ENCODE data around the gene GUCA2A.

Gene GUCA2A

GRCh38 chr1:42122408-42122807 lies 42.1 kb downstream of the GUCA2A start:
- Histone ChIP-seq H3K36me3 (ENCODE audit: control insufficient read depth in 2 of 2, insufficient read depth in 2 of 2, low read length in 2 of 2) (no peaks in the 10 kb centered on the region), H3K27ac (ENCODE audit: low read depth in 2 of 2, low read length in 2 of 2) (no peak overlapping the region), H3K9ac (ENCODE audit: low read depth in 1 of 2, low read length in 2 of 2) (no peak overlapping the region), H3K27me3 (ENCODE audit: control insufficient read depth in 2 of 2, insufficient read depth in 2 of 2, low read length in 2 of 2) (peaks cover 0 to 2% of the 10 kb centered on the region in 2 donors), H3K4me1 (ENCODE audit: control insufficient read depth in 2 of 2, insufficient read depth in 2 of 2, low read length in 2 of 2) (no peaks in the 10 kb centered on the region), H3K4me3 (ENCODE audit: low read length in 2 of 2) (no peak overlapping the region), H3K9me3 (ENCODE audit: control insufficient read depth in 2 of 2, low read length in 2 of 2) (no peaks in the 10 kb centered on the region)

GRCh38 chr1:42118125-42118524 lies 46.4 kb downstream of the GUCA2A start:
- Histone ChIP-seq H3K4me3 (ENCODE audit: low read length in 2 of 2) (no peak overlapping the region), H3K4me1 (ENCODE audit: control insufficient read depth in 2 of 2, insufficient read depth in 2 of 2, low read length in 2 of 2) (no peaks in the 10 kb centered on the region)

GRCh38 chr1:42117214-42117613 lies 47.3 kb downstream of the GUCA2A start:
- Histone ChIP-seq H3K9ac (ENCODE audit: low read depth in 1 of 2, low read length in 2 of 2) (no peak overlapping the region), H3K4me1 (ENCODE audit: control insufficient read depth in 2 of 2, insufficient read depth in 2 of 2, low read length in 2 of 2) (no peaks in the 10 kb centered on the region), H3K4me3 (ENCODE audit: low read length in 2 of 2) (no peak overlapping the region), H3K27ac (ENCODE audit: low read depth in 2 of 2, low read length in 2 of 2) (no peak overlapping the region), H3K9me3 (ENCODE audit: control insufficient read depth in 2 of 2, low read length in 2 of 2) (no peaks in the 10 kb centered on the region), H3K27me3 (ENCODE audit: control insufficient read depth in 2 of 2, insufficient read depth in 2 of 2, low read length in 2 of 2) (peaks cover 0 to 5% of the 10 kb centered on the region in 2 donors), H3K36me3 (ENCODE audit: control insufficient read depth in 2 of 2, insufficient read depth in 2 of 2, low read length in 2 of 2) (no peaks in the 10 kb centered on the region)

More at GRCh38 chr1:42118125-42118524, 46.4 kb downstream of the GUCA2A start:
- Histone ChIP-seq H3K36me3 (ENCODE audit: control insufficient read depth in 2 of 2, insufficient read depth in 2 of 2, low read length in 2 of 2) (no peaks in the 10 kb centered on the region), H3K9me3 (ENCODE audit: control insufficient read depth in 2 of 2, low read length in 2 of 2) (no peaks in the 10 kb centered on the region), H3K9ac (ENCODE audit: low read depth in 1 of 2, low read length in 2 of 2) (no peak overlapping the region), H3K27me3 (ENCODE audit: control insufficient read depth in 2 of 2, insufficient read depth in 2 of 2, low read length in 2 of 2) (peaks cover 0 to 5% of the 10 kb centered on the region in 2 donors), H3K27ac (ENCODE audit: low read depth in 2 of 2, low read length in 2 of 2) (no peak overlapping the region)

DNA sequence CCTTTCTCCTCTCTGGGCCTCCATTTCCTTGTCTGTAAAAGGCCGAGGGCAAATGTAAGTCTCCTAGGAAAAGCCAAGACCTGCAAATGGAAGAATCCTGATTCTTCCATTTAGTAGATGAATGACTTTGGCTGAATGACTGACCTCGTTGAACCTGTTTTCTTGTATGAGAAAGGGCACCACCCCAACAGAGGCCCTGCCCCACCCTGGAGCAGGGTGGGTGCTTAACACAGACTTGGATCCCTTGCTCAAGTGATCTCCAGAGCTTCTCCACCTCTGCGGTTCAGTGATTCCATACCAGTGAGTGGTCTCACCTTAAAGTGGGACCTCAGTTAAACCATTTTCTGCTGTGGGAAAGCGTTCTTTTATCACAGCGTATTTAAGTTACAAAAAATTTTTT lies 50.3 kb downstream of the GUCA2A start:
- Histone ChIP-seq H3K4me1 (ENCODE audit: control insufficient read depth in 2 of 2, insufficient read depth in 2 of 2, low read length in 2 of 2) (no peaks in the 10 kb centered on the region), H3K27me3 (ENCODE audit: control insufficient read depth in 2 of 2, insufficient read depth in 2 of 2, low read length in 2 of 2) (peaks cover 0 to 5% of the 10 kb centered on the region in 2 donors), H3K9me3 (ENCODE audit: control insufficient read depth in 2 of 2, low read length in 2 of 2) (no peaks in the 10 kb centered on the region), H3K9ac (ENCODE audit: low read depth in 1 of 2, low read length in 2 of 2) (no peak overlapping the region), H3K36me3 (ENCODE audit: control insufficient read depth in 2 of 2, insufficient read depth in 2 of 2, low read length in 2 of 2) (no peaks in the 10 kb centered on the region), H3K4me3 (ENCODE audit: low read length in 2 of 2) (no peak overlapping the region), H3K27ac (ENCODE audit: low read depth in 2 of 2, low read length in 2 of 2) (no peak overlapping the region)

Measured in mucosa of rectum (tissue), 2 donors.